Endodermal cell (in vitro differentiated cells): Measurements from ENCODE around the gene TACR3. TPM values are rescaled to one million over a fixed set of nuclear protein-coding genes. Genes with fewer than 3 reads are reported as not detected.
A peak's percentile ranks its signal among the peaks of the same experiment; 100 is the strongest.

Source experiments
- DNase-seq: peaks from one replicate; pipeline ENCODE4 v3.0.0-alpha.2; 2017
- H3K27ac ChIP-seq: 2 replicates; pipeline ENCODE4 v1.5.1; 2013; ENCODE audit warnings: mild to moderate bottlenecking, low read depth, low read length, moderate library complexity
- H3K27me3 ChIP-seq: 2 replicates; pipeline ENCODE4 v1.6.1; 2013; ENCODE audit warnings: mild to moderate bottlenecking, low read length, moderate library complexity; ENCODE audit not compliant: insufficient read depth, control insufficient read depth, poor library complexity, severe bottlenecking
- H3K36me3 ChIP-seq: 2 replicates; pipeline ENCODE4 v1.7.0; 2013; ENCODE audit warnings: mild to moderate bottlenecking, low read length, moderate library complexity; ENCODE audit not compliant: control insufficient read depth, insufficient read depth
- H3K4me1 ChIP-seq: one replicate; pipeline ENCODE4 v1.7.0; 2013; ENCODE audit warnings: low read length; ENCODE audit not compliant: control insufficient read depth, insufficient read depth
- H3K4me3 ChIP-seq: 2 replicates; pipeline ENCODE4 v1.5.1; 2013; ENCODE audit warnings: mild to moderate bottlenecking, low read length, moderate library complexity
- H3K9ac ChIP-seq: 2 replicates; pipeline ENCODE4 v1.6.1; 2013; ENCODE audit warnings: mild to moderate bottlenecking, low read length, moderate library complexity; ENCODE audit not compliant: poor library complexity, severe bottlenecking; ENCODE audit errors: extremely low read depth
- H3K9me3 ChIP-seq: 2 replicates; pipeline ENCODE4 v1.6.1; 2013; ENCODE audit warnings: mild to moderate bottlenecking, low read length, moderate library complexity; ENCODE audit not compliant: control insufficient read depth
- H3K27ac Mint-ChIP-seq: 2 replicates; pipeline ENCODE4 v1.8.0; 2020; ENCODE audit warnings: mixed read lengths
- H3K27me3 Mint-ChIP-seq: 2 replicates; pipeline ENCODE4 v1.8.0; 2021; ENCODE audit warnings: mild to moderate bottlenecking, mixed read lengths; ENCODE audit not compliant: insufficient read depth
- H3K36me3 Mint-ChIP-seq: 2 replicates; pipeline ENCODE4 v1.8.0; 2020; ENCODE audit warnings: low read depth, mixed read lengths
- H3K4me1 Mint-ChIP-seq: 2 replicates; pipeline ENCODE4 v1.8.0; 2020; ENCODE audit warnings: mixed read lengths
- H3K4me3 Mint-ChIP-seq: 2 replicates; pipeline ENCODE4 v1.8.0; 2020; ENCODE audit warnings: mild to moderate bottlenecking, moderate library complexity, mixed read lengths
- H3K9me3 Mint-ChIP-seq: 2 replicates; pipeline ENCODE4 v1.8.0; 2020; ENCODE audit warnings: mild to moderate bottlenecking, mixed read lengths
- WGBS, 2 experiments: methylation state at CpG; one replicate each; pipeline versions ENCODE4 v1.1.5 to v1.1.7; 2013; ENCODE audit warnings: missing lambda C conversion rate in 2 of 2, mixed read lengths in 1 of 2; ENCODE audit not compliant: insufficient coverage in 1 of 2, insufficient read length in 1 of 2; 5-methylcytosine and 5-hydroxymethylcytosine counted together
- total RNA-seq, 2 donors: library from RNA; stranded (reverse); fragmentation: NEBNext Ultra II Directional in 1 of 2; extraction: Animal tissue kit (Norgen Biotek cat#: 25700) in 1 of 2; gene quantifications; 2 replicates in 1 of 2; 3 replicates in 1 of 2; pipeline ENCODE4 v1.2.1, GENCODE V29; 2021
- TF ChIP-seq, protein P1 (sequence below): fragments of 200-600 bp; sonication (generic); conservative IDR thresholded peaks from 2 replicates; pipeline ENCODE4 v1.5.0; 2021; ENCODE audit warnings: antibody characterized with exemption, mild to moderate bottlenecking

Gene TACR3
- total RNA-seq, 2 donors from 2014 or later: 0.46 to 0.53 TPM

DNA sequence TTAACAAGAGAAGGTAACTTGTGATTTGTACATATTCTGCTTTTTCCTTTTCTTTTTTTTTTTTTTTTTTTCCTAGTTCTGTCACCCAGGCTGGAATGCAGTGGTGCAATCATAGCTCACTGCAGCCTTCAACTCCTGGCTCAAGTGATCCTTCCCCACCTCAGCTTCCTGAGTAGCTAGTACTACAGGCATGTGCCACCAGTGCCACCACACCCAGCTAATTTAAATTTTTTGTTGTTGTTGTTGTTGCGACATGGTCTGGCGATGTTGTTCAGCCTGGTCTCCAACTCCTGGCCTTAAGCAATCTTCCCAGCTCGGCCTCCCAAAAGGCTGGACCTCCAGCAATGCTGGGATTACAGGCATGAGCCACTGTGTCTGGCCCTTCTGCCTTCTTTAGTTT lies 1.5 kb upstream of the TACR3 start:
- peaks cover 4% of the 10 kb centered on the region for H3K9me3 Mint-ChIP-seq
- WGBS, 2 experiments: 80% methylated on average over 1 to 3 of the region's 3 CpGs
- no peak overlapping the region for H3K4me3 ChIP-seq

DNA sequence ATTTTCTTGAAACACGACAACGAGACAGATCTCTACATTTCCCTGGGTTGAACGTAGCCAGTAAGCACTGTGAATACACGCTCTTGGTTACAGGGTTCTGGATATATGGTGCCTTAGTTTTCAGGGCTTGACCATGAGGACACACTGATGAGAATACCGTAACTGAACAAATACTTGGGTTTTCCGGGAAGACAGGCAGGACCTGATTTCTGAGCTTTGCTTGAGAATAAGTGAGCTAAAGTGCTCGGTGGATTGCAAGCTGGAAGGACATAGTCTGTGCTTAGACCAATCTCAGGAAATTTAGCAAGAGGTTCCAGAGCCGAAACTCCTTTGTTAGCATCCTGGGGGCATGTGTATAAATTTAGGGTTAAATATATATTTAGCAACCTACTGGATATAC lies 876 bp upstream of the TACR3 start:
- H3K4me3 ChIP-seq: peak overlapping the region; percentile 88
- peaks cover 4% of the 10 kb centered on the region for H3K9me3 Mint-ChIP-seq
- no peaks in the 10 kb centered on the region for H3K36me3 Mint-ChIP-seq
- WGBS, 2 experiments: 81 to 83% methylated on average over 7 to 8 of the region's 8 CpGs
- H3K27ac ChIP-seq: no peak overlapping the region
- H3K36me3 ChIP-seq: no peaks in the 10 kb centered on the region
- H3K27me3 Mint-ChIP-seq: peaks cover 32% of the 10 kb centered on the region
- peak overlapping the region; percentile 70 for H3K4me3 Mint-ChIP-seq
- no peaks in the 10 kb centered on the region for H3K4me1 ChIP-seq
- no peak overlapping the region for H3K27ac Mint-ChIP-seq
- DNase-seq: no peak
- no peak overlapping the region for H3K9ac ChIP-seq
- no peaks in the 10 kb centered on the region for H3K9me3 ChIP-seq
- H3K4me1 Mint-ChIP-seq: peaks cover 4% of the 10 kb centered on the region
- TF ChIP-seq, protein P1, sequence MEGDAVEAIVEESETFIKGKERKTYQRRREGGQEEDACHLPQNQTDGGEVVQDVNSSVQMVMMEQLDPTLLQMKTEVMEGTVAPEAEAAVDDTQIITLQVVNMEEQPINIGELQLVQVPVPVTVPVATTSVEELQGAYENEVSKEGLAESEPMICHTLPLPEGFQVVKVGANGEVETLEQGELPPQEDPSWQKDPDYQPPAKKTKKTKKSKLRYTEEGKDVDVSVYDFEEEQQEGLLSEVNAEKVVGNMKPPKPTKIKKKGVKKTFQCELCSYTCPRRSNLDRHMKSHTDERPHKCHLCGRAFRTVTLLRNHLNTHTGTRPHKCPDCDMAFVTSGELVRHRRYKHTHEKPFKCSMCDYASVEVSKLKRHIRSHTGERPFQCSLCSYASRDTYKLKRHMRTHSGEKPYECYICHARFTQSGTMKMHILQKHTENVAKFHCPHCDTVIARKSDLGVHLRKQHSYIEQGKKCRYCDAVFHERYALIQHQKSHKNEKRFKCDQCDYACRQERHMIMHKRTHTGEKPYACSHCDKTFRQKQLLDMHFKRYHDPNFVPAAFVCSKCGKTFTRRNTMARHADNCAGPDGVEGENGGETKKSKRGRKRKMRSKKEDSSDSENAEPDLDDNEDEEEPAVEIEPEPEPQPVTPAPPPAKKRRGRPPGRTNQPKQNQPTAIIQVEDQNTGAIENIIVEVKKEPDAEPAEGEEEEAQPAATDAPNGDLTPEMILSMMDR: no peak
- peaks cover 37% of the 10 kb centered on the region for H3K27me3 ChIP-seq

More for the DNA sequence above, 1.5 kb upstream of the TACR3 start:
- H3K4me3 Mint-ChIP-seq: no peak overlapping the region
- peaks cover 37% of the 10 kb centered on the region for H3K27me3 ChIP-seq
- no peak overlapping the region for H3K9ac ChIP-seq
- H3K36me3 Mint-ChIP-seq: no peaks in the 10 kb centered on the region
- TF ChIP-seq, protein P1: no peak
- H3K36me3 ChIP-seq: no peaks in the 10 kb centered on the region
- H3K9me3 ChIP-seq: no peaks in the 10 kb centered on the region
- peaks cover 32% of the 10 kb centered on the region for H3K27me3 Mint-ChIP-seq
- H3K4me1 ChIP-seq: no peaks in the 10 kb centered on the region
- no peak overlapping the region for H3K27ac ChIP-seq
- no peak for DNase-seq
- H3K4me1 Mint-ChIP-seq: peaks cover 4% of the 10 kb centered on the region
- no peak overlapping the region for H3K27ac Mint-ChIP-seq

DNA sequence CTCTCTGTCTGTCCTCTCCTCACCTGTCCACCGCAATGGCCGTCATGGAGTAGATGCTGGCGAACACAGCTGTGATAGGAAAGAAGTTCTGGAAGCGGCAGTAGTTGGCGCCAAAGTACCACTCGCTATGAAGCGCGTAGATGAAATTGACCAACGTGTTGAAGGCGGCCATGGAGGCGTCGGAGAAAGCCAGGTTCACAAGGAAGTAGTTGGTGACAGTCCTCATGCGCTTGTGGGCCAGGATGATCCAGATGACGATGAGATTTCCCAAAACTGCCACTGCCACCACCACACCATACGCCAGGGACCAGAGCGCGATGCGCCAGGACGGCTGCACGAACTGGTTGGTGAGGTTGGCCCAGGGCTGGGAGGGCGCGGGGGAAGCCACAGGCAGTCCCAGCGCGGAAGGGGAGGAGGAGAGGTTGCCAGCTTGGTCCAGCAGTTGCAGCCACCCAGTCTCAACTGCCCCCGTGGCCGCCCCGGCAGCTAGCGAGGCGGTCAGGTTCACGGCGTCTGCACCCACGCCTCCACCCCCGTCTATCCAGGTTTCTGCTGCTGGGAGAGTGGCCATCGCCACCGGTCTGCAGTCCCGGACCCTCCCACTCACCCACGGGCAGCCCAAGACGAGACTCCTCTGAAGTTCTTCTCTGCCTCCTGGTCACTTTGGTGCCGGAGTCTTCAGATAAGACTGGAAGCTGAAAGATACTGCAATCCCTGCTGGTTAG lies 518 bp downstream of the TACR3 start:
- Mint-ChIP-seq H3K4me1 (peaks cover 4% of the 10 kb centered on the region), H3K27me3 (peaks cover 32% of the 10 kb centered on the region), H3K27ac (no peak overlapping the region), H3K4me3 (peak overlapping the region; percentile 70), H3K9me3 (peaks cover 4% of the 10 kb centered on the region), H3K36me3 (no peaks in the 10 kb centered on the region)
- Histone ChIP-seq H3K27me3 (peaks cover 37% of the 10 kb centered on the region), H3K4me1 (no peaks in the 10 kb centered on the region), H3K27ac (no peak overlapping the region), H3K4me3 (peak overlapping the region; percentile 88), H3K9ac (no peak overlapping the region), H3K36me3 (no peaks in the 10 kb centered on the region), H3K9me3 (no peaks in the 10 kb centered on the region)
- DNase-seq: peak; percentile 85
- TF ChIP-seq, protein P1: no peak
- WGBS, 2 experiments: 7 to 16% methylated on average over 13 to 39 of the region's 39 CpGs
